GM18870 (cell line): ENCODE data around the gene FAM110C.

Experiments used
- ATAC-seq: cut with Tn5 transposase; IDR thresholded peaks from one replicate; pipeline ENCODE4 v1.9.1; 2021; ENCODE audit warnings: moderate library complexity; ENCODE audit not compliant: unreplicated experiment

Gene FAM110C

GRCh38 chr2:11248-11941, 34.9 kb downstream of the FAM110C start:
- ATAC-seq = no peak

GRCh38 chr2:10222-10875, 36.0 kb downstream of the FAM110C start:
- no peak for ATAC-seq
